ENCODE results near the gene RBM5.

Gene RBM5

DNA sequence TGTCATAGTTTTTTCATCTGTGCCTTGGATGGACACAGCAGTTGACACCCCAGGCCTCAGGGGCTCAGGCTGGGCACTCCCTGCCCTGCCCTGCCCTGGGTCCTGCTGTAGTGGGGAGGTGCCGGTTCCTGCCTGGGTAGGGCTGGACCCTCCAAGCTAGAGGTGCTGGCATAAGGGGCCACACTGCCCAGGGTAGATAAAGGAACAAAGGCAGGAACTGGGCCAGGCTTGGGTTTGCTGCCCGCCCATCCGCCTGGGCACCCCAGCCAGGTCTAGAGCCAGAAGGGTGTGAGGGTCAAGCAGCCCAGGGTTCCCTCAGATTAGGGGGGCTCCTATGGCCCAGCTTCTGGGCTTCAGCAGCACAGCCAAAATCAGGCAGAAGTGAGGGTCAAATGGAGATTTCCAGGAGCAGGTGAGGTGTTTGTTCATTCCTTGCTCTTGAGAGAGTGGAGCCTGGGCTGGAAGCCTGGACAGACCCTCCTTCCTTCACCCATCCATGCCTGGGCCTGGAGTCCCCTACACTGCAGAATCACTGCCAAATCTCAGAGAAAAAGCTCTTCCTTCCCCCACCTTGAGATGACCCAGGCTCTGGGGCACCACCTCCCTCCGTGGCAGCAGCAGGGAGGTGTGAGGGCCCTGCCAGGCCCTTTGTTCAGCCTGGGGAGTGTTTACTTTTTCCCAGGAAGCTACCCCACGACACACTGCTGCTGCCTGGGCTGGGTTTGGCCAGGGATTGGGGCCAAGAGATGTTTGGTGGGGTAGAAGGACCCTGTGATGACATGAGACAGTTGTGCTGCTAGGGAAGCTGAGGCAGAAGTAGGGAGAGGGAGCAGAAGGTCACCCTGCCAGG lies 73.5 kb downstream of the RBM5 start:
- no peak for DNase-seq (ENCODE audit: low spot score)

DNA sequence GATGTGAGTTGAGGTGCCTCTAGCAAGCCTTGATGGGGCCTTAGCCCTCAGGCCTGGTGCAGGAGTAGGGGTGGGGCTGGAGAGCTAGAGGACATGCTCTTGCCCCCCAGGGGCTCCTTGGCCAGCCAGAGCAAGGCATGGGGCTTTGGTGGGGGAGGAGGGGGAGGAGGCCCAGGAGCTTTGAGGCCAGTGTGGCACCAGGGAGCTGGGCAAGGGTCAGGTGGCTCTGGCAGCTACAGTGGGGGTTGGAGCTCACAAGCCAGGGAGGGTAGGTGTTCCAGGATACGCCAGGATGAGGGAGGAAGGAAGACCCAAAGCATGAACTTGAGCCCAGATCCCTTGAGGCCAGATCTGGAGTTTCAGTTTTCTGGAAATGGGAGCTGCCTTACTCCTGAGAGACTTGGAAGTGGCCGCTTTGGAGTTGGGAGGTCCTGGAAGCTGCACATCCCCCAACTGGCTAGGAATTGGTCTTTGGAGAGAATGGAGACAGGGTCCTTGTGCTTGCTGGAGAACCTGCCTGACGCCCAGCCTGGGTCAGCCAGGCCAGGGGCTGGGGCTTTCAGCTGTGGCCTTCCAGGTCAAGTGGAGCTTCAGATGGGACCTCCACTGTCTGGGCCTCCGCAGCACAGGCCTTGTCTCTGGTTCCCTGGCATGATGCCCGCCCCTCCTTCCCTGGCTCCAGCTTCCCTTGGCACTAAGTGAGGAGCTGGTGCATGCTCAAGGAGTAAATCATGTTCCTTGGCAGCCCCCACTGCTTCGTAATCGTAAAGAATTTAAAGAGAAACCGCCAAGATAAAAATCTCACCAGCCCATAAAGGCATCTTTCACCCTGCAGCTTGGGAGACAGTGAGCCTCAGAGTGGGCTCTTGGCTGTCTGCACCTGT lies 75.1 kb downstream of the RBM5 start:
- peak; percentile 49 for DNase-seq (ENCODE audit: low spot score)

DNA sequence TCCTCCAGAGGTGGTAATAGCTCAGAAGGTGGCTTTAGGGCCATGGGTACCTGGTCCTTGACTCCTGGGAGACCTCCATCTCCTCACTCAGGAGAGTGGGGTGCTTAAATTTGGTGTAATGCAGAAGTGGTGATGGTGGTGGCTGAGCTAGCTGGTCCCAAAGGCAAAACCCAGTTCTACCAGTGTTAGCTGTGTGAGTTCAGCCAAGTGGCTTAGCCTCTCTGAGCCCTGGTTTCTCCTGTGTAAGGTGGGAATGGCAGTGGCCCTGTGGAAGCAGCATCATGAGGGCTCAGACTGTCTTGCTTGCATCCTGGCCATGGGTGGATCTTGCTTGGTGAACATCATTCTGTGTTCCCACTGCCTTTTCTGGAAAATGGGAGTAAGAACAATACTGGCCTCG lies 75.8 kb downstream of the RBM5 start:
- no peak for DNase-seq (ENCODE audit: low spot score)

DNA sequence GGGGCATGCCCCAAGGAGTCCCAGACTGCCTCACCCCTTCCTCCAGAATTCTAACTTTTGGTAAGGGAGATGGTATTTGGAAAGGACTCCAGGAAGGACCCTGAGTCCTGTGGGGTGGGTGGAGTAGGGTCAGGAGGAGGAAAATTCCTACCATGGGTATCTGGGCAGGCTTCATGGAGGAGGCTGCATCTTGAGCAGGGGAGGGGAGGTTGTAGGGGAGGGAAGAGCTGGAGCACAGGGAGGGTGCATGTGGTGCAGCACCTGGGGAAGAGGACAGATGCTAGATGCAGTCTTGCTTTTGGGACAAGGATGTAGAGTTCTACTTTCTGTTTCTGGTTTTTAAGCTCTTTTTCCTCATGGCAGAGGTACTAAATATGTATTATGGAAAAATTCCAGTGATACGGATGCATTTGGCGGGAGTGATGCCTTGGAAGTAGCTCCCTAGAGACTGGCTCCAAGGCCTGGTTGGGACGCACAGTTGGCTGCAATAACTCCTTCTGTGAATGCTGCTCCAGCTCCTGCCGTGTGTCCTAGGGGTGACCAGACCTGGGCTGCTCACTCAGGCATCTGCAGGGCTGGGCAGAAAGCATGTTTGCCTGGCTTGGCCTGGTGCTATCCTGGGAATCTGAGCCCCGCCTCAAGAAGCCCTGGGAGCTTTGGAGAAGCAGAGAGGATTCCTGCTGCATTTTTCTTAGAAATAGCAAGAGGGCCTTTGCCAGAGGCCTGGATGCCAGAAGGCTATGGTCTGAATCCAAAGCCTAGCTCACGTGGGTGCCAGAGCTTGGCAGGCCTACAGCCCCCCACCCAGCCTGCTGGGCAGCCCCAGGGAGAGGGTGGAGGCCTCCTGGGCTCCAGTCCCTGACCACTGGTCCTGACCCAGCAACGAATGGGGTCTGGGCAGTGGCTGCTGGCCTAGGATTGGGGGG lies 76.5 kb downstream of the RBM5 start:
- DNase-seq (ENCODE audit: low spot score) = no peak

DNA sequence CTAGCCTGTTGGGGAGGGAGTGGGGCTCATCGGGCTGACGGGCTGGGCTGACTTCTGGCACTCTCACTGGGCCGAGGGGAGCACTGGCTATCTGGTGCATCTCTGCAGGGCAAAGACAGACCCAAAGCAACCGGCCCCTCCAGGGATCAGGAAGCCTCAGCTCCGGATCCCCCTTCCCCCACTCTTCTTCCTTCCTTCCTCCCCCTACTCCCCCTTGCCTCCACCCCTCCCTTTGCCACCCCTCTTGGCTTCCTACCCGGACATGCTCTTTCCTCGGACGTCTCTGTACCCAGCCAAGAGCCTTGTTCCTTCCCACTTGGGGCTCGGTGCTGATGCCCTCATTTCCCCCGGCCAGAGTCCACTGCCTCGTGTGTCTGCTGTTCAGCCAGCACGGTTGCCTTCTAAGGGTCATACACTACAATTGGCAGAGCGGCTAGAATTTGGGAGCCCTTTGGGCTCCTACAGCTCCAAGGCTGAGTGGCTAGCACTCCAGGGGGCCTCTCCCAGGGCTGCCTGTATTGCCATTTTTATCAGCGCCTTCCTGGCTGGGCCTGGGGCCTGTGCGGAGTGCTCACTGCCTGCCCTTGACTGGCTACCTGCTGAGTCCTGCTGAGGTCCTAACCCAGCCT lies 77.3 kb downstream of the RBM5 start:
- DNase-seq (ENCODE audit: low spot score) = no peak

DNA sequence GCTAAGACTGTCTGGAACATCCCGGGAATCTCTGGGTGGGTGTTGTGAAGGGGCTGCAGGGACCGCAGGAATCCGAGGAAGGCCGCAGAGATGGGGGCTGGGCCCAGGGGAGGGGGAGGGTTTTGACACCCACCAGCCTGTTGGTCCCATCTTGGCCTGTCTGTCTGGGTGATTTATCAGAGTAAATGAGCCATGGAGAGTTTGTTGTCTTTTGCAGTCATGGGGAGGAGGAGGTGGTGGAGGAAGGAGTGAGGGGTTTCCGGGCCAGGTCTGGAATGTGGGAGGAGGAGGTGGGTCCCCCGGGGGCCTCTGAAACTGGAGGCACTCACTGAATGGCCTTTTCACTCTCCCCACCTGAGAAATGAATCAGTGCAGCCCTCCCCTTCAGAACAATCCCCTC lies 77.9 kb downstream of the RBM5 start:
- DNase-seq (ENCODE audit: low spot score) = no peak

DNA sequence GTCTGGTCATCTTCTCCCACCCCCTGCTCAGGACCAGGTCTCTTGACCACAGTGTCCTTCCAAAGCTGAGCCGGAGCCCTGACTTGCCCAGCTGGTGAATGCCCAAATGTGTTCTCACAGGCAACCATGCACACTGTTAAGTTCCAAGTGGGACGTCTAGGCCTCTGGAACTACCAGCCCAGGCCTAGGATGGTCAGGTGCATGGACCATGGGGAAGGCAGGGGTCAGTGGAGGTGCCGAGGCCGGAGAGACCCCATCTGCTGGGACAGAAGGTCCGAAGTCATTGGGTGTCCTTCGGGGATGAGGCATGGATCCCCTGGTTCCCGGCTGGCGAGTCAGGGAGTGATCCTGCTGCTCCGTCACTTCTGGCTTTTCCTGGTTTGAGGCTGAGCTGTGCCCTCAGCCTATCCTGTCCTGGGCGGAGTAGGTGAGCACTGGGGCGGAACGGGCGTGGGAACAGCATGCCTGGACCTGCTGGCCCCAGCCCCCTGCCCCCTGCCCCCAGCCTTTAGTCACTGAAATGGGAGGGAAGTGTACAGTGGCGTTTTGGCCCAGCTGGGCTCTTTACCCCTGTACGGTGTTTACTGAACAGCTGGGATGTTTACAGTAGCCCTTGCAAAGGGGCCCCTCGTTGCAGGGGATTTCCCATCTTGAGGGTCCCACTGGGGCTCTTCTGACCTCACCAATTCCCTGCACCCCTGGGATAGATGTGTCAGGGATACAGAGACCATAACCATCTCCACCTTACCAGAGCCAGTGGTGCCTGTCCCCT lies 78.5 kb downstream of the RBM5 start:
- no peak for DNase-seq (ENCODE audit: low spot score)

DNA sequence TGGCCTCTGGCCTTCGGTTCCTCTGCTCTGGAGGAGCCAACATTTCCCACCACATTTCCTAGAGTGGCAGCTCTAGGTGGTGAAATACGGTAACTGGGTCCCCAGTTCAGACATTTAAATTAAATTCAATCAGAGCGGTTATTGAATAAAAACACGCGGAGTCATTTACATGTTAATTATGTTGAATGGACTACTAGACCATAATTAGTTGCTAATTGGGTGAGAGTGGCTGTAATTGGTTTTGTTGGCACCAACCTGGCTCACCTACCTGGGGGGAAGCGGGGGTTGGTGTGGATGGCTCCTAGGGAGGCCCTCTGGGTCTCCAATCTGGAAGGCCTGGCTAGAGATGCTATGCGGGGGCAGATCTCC lies 79.1 kb downstream of the RBM5 start:
- DNase-seq (ENCODE audit: low spot score) = no peak

DNA sequence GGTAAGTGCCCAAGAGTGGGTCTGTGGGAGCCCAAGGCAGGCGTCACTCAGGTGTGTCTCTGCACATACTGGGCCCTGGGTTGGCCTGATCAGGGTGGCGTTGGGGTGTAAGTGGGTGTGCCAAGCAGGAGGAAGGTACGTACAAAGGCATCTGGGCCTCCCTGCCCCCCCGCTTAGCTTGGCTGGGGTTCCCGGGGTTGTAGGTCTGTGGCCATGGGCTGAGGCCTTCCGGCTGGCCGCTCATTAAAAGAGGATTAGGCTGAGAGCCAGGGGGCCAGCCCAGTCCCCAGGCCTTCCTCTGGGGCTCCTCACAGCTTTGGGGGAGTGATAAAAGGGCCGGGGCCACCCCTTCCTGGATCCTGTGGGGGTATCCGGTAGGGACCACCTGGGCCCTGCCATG lies 79.7 kb downstream of the RBM5 start:
- DNase-seq (ENCODE audit: low spot score) = no peak

Measured in LoVo (cell line).